Measurements from ENCODE around the gene SMARCA1. TPM values are rescaled to one million over a fixed set of nuclear protein-coding genes. Genes with fewer than 3 reads are reported as not detected.

Gene SMARCA1
- total RNA-seq, 1 experiment from 2014 or later = 38.8 TPM

- TF ChIP-seq REST (IDR thresholded peaks at IDR 0.05; ENCODE audit: low read depth) (no peak), ZNF274 (IDR thresholded peaks at IDR 0.05; ENCODE audit: low read depth, low read length) (no peak), ATF3 (IDR thresholded peaks at IDR 0.05) (no peak)
Measured at GRCh38 chrX:129520151-129520550, 3.1 kb downstream of the SMARCA1 start (continued).

GRCh38 chrX:129516402-129516801 lies 6.9 kb downstream of the SMARCA1 start:
- RAD21 ChIA-PET (ENCODE audit: low non-redundant PET in 1 of 2, low total read pairs in 2 of 2, uncharacterized antibody in 2 of 2, unreplicated experiment in 2 of 2) = no interaction called here
- no peak overlapping the region for H3K27ac ChIP-seq (ENCODE audit: low read depth, low read length)
- intact Hi-C loops (cut with micrococcal nuclease) = no loop called here
- H3K4me2 ChIP-seq (ENCODE audit: low read length) = no peak overlapping the region
- TF ChIP-seq SIN3A (IDR thresholded peaks at IDR 0.05; ENCODE audit: low read depth) (no peak), CEBPB (IDR thresholded peaks at IDR 0.05; ENCODE audit: low read depth) (no peak), MAX (IDR thresholded peaks at IDR 0.05) (no peak), TCF7L2 (IDR thresholded peaks at IDR 0.05; ENCODE audit: borderline replicate concordance, extremely low read depth, insufficient read depth, insufficient read length) (no peak), ELF1 (IDR thresholded peaks at IDR 0.05; ENCODE audit: borderline replicate concordance, low read depth) (no peak), RAD21 (IDR thresholded peaks at IDR 0.05; ENCODE audit: low read depth) (no peak), REST (IDR thresholded peaks at IDR 0.05; ENCODE audit: low read depth) (no peak), ATF3 (IDR thresholded peaks at IDR 0.05) (no peak), ZFX (IDR thresholded peaks at IDR 0.05) (no peak)
- peaks cover under 1 to 1% of the 10 kb centered on the region in 2 experiments; a peak in 3 of 4 replicates for H3K4me1 ChIP-seq (ENCODE audit: control insufficient read depth in 1 of 2, insufficient read depth in 2 of 2, low read length in 2 of 2)
- peaks cover 14% of the 10 kb centered on the region for H3K79me2 ChIP-seq (ENCODE audit: insufficient read depth, low read length)
- peaks cover 0 to 2% of the 10 kb centered on the region in 2 experiments; a peak in 2 of 4 replicates for H3K36me3 ChIP-seq (ENCODE audit: control insufficient read depth in 1 of 2, insufficient read depth in 2 of 2, low read length in 2 of 2)
- H2AFZ ChIP-seq (ENCODE audit: low read depth, low read length, poor library complexity, severe bottlenecking) = no peak overlapping the region
- no peak overlapping the region for H3K4me3 ChIP-seq (replicated peaks in 1 of 2; ENCODE audit: low read depth in 1 of 2, low read length in 2 of 2)
- H3K27me3 ChIP-seq (ENCODE audit: insufficient read depth, low read length) = no peaks in the 10 kb centered on the region
- CTCF ChIA-PET = no interaction called here
- POLR2A ChIA-PET = no interaction called here
- H4K20me1 ChIP-seq (ENCODE audit: insufficient read depth) = no peaks in the 10 kb centered on the region
- no peaks in the 10 kb centered on the region for H3K9me2 ChIP-seq (ENCODE audit: insufficient read depth)
- H3K9me3 ChIP-seq (ENCODE audit: control insufficient read depth in 1 of 2, insufficient read depth in 1 of 2, low read depth in 1 of 2, low read length in 2 of 2) = no peaks in the 10 kb centered on the region
- DNase-seq (ENCODE audit: low read depth, low spot score) (no peak), ATAC-seq (no peak)
- no TSS peak for BruUV-seq (replicated peaks)
- no peak overlapping the region for H3K9ac ChIP-seq (ENCODE audit: low read length)

Measured in HCT116 (cell line).